ENCODE measurements around the gene ROM1.
A peak's percentile ranks its signal among the peaks of the same experiment; 100 is the strongest.

The ROM1 gene

DNA sequence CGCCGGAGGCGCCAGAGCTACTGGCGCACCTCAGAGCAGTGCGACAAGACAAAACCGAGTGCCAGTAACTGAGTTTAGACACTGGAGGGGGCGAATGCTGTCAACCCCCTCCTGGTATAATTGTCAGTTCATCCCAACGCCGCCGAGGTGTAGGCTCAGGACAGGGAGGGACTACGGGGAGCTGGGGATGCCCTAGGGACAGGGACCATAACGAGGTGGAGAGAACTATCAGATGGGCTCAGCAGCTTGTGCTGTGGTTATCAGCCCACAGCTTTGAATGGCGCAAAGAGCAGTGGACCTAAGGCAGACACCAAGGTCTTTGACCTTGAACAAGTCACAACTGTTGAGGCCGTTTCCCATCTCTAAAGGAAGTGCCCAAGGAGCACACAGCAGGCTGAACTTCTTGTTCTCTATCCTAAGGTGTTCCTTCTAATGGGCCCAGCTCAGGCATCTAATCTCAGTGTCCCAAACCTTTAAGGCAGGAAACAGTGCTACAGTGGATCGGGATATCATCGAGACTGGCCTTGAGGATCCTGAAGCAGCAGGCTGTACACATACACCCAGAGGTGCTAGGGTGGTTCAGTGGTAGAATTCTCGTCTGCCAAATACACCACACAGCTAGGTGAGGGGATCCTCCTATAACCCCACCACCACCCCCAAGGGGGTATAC lies 20.8 kb upstream of the ROM1 start:
- TF ChIP-seq TAF1 (IDR thresholded peaks at IDR 0.05; ENCODE audit: borderline replicate concordance, low read depth, low read length) (no peak), POLR2A (IDR thresholded peaks at IDR 0.05; ENCODE audit: low read depth, low read length) (peak; percentile 19; the same call in 1 of the 2 replicates)
- no peak for FAIRE-seq
- DNase-seq (ENCODE audit: insufficient read length) = no peak

DNA sequence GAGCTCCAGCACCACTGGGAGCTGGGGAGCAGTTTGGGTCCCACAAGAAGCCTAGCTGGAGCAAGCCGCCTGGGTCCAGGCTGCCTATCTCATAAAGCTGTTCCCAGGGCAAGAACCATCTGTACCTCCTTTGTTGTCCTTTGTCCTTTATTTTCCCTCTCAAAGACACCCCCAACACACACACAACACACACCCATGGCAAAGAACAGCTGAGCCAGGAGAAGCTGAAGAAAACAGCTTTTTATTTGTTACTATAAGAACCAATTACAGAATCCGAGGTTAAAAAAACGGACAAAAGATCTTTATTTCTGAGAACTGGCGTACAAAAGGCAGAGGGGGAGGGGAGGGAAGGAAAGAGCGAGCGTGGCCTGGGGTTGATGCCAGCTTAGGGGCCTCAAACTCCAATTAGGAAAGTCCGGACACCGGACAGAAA lies 20.1 kb upstream of the ROM1 start:
- no peak for FAIRE-seq
- no peak for DNase-seq (ENCODE audit: insufficient read length)
- TF ChIP-seq POLR2AphosphoS5 (IDR thresholded peaks at IDR 0.05; ENCODE audit: low read depth, low read length) (no peak), TAF1 (IDR thresholded peaks at IDR 0.05; ENCODE audit: borderline replicate concordance, low read depth, low read length) (no peak), POLR2A (IDR thresholded peaks at IDR 0.05; ENCODE audit: low read depth, low read length) (no peak)

DNA sequence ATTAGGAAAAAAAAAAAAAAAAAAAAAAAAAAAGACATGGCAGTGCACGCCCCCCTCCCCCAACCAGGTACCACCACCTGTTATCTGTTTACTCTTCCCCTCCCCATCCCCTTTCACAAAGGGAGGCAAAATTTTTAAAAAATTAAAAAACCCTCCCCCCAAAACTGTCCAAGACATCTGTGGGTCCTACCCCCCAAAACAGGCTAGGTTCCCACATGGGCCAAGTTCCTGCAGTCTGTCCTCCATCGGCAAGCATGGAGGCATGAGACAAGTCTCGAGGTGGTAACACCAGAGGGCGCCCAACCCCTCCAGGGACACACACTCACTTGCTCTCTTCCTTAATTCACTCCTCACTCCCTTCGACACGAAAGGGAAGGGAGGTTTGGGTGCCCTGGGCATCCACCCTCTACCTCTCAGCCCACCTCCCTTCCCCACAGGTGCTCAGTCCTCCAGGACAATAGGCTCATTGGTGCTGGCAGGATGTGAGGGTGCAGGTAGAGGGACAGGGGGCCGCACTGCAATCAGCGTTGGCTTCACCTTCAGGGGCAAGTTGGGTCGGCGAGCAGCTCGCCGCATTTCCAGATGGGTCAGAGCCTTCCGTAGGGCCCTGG lies 19.5 kb upstream of the ROM1 start:
- peak; percentile 92 for FAIRE-seq
- DNase-seq (ENCODE audit: insufficient read length) = peak; percentile 60
- TF ChIP-seq POLR2AphosphoS5 (IDR thresholded peaks at IDR 0.05; ENCODE audit: low read depth, low read length) = peak; percentile 45; the same call in 1 of the 2 replicates
- TF ChIP-seq TAF1 (IDR thresholded peaks at IDR 0.05; ENCODE audit: borderline replicate concordance, low read depth, low read length) = no peak
- TF ChIP-seq POLR2A (IDR thresholded peaks at IDR 0.05; ENCODE audit: low read depth, low read length) = 0 out of 2 replicates have a peak, but pooled peaks have one; percentile 39

DNA sequence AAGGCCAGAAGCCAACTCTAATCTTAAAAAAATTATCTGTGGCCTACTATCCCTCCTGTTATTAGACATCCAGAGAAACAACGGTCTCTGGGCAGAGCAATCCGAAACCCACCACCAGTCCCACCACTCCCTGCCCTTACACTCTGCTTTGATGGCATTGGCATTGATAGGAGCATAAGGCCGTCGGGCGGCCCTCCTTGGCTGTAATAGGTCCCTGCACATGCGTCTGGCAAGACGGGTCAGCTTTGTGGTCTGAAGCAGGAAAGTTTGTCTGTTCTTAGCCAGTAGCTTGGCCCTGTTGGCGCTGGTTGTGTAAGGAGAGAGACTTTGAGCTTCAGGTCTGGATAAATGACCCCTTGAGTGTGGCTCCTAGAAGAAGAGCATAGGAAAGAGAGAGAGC lies 17.9 kb upstream of the ROM1 start:
- FAIRE-seq (no peak), DNase-seq (ENCODE audit: insufficient read length) (no peak)
- TF ChIP-seq TAF1 (IDR thresholded peaks at IDR 0.05; ENCODE audit: borderline replicate concordance, low read depth, low read length) (no peak), POLR2AphosphoS5 (IDR thresholded peaks at IDR 0.05; ENCODE audit: low read depth, low read length) (no peak), POLR2A (IDR thresholded peaks at IDR 0.05; ENCODE audit: low read depth, low read length) (no peak)

DNA sequence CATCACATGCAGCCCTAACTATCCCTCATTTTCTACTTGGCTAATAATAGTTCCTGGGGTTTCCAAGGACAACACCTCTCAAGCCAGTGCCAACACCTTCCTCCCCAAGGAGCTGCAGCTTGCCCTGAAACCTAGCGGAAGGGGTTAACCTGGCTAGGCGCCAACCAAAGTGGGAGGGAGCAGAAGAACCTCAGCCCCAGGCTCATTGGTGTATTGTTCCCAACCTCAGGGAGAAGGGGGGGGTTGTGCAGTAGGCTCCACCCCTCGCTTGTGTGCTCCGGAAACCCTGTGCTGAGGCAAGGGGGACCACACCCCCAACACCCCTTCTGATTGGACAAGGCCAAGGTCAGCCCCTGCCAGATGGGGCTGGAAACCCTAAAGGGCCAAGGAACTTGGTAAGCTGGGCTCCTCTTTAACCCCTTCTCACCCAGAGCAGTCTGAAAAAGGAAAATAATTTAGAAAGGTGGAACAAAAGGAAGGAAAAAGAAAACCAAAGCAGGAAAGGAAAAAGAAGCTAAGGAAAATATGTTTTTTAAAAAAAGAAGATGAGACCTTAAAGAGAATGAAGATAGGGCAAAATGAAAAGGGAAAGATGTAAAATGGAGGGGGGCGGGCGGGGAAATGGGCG lies 13.9 kb upstream of the ROM1 start:
- peak; percentile 99 for FAIRE-seq
- peak; percentile 96 for DNase-seq (ENCODE audit: insufficient read length)
- peak; percentile 33; the same call in 1 of the 2 replicates for TF ChIP-seq POLR2A (IDR thresholded peaks at IDR 0.05; ENCODE audit: low read depth, low read length)
- TF ChIP-seq POLR2AphosphoS5 (IDR thresholded peaks at IDR 0.05; ENCODE audit: low read depth, low read length) = peak; percentile 77
- no peak for TF ChIP-seq TAF1 (IDR thresholded peaks at IDR 0.05; ENCODE audit: borderline replicate concordance, low read depth, low read length)

DNA sequence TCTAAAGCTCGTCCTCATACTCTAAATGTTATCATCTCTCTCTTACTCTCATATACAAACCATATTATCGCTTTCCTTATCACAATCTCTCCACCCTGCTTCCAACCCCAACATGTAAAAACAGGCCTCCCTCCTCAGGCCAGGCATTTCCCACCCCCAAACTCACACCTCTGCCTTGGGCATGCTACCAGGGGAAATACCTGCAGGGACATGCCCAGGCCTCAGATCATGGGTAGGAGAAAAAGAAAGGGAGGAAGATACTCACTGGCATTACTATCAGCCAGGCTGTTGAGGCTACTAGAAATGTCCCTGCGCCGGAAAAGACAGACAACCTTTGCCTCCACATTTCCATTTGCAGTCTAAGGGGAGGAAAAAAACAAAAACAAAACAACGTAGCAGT lies 13.2 kb upstream of the ROM1 start:
- FAIRE-seq (peak; percentile 82), DNase-seq (ENCODE audit: insufficient read length) (no peak)
- TF ChIP-seq POLR2A (IDR thresholded peaks at IDR 0.05; ENCODE audit: low read depth, low read length) (peak; percentile 35), POLR2AphosphoS5 (IDR thresholded peaks at IDR 0.05; ENCODE audit: low read depth, low read length) (no peak)

DNA sequence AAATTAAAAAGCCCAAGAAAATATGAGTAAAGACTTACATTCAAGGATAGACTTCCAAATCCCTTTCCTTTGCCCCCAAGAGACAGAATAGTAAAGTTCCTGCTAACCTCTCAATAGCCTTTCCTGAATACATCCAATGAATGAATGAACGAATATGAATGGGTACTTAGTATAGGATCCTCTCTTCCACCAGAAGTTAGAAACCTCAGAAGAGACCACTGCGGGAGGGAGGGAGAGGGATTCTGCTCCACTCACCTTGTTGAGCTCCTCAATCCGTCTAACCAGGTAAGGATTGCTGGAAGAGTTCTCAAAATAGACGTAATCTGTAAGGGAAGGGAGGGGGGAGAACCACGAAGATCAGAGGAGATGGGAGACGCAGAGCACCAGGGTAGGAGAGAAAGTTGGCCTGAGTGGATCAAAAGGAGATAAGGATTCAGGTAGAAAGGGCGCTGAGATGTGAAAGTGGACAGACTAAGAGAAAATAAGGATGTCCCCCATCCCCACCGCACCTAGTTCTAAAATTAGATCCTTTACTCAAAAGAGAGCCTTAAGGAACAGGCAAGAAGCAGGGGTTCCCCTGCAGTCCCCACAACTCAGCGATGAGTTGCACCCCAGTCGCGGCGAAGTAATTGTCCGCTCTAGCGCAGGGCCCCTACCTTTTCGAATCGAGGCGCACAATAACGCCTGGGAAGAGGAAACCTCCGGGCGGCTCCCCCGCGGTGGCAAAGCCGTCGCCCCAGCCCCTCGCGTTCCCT lies 12.5 kb upstream of the ROM1 start:
- no peak; the same call in 1 of the 2 replicates for TF ChIP-seq POLR2A (IDR thresholded peaks at IDR 0.05; ENCODE audit: low read depth, low read length)
- no peak for TF ChIP-seq TAF1 (IDR thresholded peaks at IDR 0.05; ENCODE audit: borderline replicate concordance, low read depth, low read length)
- no peak; the same call in 1 of the 2 replicates for TF ChIP-seq POLR2AphosphoS5 (IDR thresholded peaks at IDR 0.05; ENCODE audit: low read depth, low read length)
- no peak for DNase-seq (ENCODE audit: insufficient read length)
- peak; percentile 86 for FAIRE-seq

DNA sequence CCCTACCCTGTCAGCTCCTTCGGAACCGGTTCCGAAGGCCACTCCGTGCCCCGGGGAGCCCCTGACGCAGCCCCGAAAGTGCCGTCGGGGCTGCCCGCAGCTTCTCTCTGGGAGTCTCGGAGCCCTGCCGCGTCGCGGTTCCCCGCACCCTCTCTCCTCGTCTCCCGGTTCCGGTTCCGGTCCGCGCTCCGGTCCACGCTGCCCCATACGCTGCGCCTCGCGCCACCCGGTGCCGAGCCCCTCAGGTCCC lies 12.0 kb upstream of the ROM1 start:
- DNase-seq (ENCODE audit: insufficient read length) = peak; percentile 39
- TF ChIP-seq POLR2AphosphoS5 (IDR thresholded peaks at IDR 0.05; ENCODE audit: low read depth, low read length) = no peak; the same call in 1 of the 2 replicates
- TF ChIP-seq POLR2A (IDR thresholded peaks at IDR 0.05; ENCODE audit: low read depth, low read length) = no peak
- TF ChIP-seq TAF1 (IDR thresholded peaks at IDR 0.05; ENCODE audit: borderline replicate concordance, low read depth, low read length) = no peak
- peak; percentile 33 for FAIRE-seq

DNA sequence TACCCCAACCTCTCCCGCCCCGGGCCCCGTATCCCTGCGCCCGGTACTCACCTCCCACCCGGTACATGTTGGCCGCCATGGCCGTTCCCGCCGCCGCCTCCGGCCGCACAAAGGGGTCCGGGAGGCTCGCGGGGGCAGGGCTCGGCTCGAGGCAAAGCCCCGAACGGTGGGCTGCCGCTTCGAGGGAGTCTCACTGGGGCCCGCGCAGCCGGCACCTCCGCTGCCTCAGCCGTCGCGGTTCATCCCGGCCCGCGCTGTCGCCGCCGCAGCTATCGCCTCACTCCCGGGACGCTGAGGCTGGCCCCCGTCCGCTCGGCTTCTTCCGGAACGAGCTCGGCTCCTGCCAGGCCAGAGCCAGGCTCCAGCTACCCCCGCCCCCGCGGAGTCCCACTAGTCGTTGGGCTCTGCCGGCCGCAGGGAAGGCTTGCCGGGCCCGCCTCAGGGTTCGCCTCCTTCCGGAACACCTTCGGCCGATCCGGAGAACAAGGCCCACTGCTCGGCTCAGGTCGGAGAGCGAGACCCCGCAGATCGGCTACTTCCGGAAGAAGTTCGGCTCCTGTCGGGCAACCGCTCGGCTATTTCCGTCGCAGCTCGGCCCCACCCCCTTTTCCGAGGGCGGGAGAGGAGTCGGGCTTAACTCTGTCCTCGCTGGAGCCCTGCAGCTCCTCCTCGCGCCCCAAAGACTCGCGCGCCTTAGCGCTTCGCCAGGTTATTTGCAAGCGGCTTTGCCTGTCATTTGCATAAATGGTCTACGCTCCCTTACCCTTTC lies 11.5 kb upstream of the ROM1 start, which contains the start of gene MTA2:
Gene MTA2, minus strand, starts transcription at position 494 of the 769 bp plus-strand sequence. Its CDS starts 415 bp downstream, at position 79.
- FAIRE-seq = peak; percentile 99
- peak; percentile 95 for DNase-seq (ENCODE audit: insufficient read length)
- TF ChIP-seq TAF1 (IDR thresholded peaks at IDR 0.05; ENCODE audit: borderline replicate concordance, low read depth, low read length) = 0 out of 2 replicates have a peak, but pooled peaks have one; percentile 46
- peak; percentile 82 for TF ChIP-seq POLR2A (IDR thresholded peaks at IDR 0.05; ENCODE audit: low read depth, low read length)
- peak; percentile 71 for TF ChIP-seq POLR2AphosphoS5 (IDR thresholded peaks at IDR 0.05; ENCODE audit: low read depth, low read length)

DNA sequence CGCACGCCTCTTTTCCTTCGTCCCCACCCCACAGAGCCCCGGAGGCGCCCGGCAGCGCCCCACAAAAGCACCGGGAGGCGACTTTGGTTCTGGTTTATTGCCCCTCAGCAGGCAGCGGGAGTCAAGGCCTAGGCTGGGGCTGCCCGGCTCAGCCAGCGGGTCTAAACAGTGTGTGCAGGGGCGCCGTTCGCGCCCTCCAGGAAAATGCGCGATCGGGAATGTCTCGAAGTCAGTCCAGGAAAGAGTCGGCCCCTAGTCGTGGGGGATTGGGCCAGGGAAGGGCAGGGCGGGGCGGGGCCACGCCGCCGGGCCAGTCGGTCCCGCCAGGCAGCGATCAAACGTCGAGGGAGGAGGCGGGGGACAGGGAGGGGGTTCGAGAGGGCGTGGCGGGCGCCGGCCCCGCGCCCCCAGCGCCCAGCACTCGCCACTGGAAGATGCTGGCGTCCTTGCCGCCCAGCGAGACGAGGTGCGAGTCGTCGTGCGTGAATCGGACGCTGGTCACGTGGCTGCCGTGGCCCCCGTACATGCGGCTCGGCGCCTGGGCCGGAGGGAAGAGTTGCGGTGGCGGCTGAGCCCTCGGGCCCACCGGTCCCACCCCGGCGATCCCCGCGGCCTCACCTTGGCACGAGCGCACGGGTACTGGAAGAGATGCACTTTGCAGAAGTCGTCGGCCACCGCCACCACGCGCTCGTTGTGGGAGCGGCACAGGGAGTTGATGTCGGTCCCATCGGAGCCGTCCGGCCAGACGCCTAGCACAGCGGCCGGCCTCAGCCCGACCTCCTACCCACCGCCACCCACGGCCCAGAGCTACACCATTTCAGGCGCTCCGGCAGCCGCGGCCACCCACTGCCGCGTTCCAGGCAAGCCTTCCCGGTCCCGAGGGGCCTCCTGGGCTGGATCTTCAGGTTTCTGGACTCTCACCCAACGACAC lies 10.7 kb upstream of the ROM1 start:
- FAIRE-seq (no peak), DNase-seq (ENCODE audit: insufficient read length) (peak; percentile 33)

More for the DNA sequence above, 10.7 kb upstream of the ROM1 start:
- TF ChIP-seq POLR2AphosphoS5 (IDR thresholded peaks at IDR 0.05; ENCODE audit: low read depth, low read length) (no peak), TAF1 (IDR thresholded peaks at IDR 0.05; ENCODE audit: borderline replicate concordance, low read depth, low read length) (no peak), POLR2A (IDR thresholded peaks at IDR 0.05; ENCODE audit: low read depth, low read length) (no peak)

Measured in GM12892 (cell line).